ENCODE data around the gene SLC8A2. TPM values are rescaled to one million over a fixed set of nuclear protein-coding genes. Genes with fewer than 3 reads are reported as not detected.

Gene SLC8A2
- total RNA-seq, 2 experiments from 2014 or later = 0.13 to 0.36 TPM

DNA sequence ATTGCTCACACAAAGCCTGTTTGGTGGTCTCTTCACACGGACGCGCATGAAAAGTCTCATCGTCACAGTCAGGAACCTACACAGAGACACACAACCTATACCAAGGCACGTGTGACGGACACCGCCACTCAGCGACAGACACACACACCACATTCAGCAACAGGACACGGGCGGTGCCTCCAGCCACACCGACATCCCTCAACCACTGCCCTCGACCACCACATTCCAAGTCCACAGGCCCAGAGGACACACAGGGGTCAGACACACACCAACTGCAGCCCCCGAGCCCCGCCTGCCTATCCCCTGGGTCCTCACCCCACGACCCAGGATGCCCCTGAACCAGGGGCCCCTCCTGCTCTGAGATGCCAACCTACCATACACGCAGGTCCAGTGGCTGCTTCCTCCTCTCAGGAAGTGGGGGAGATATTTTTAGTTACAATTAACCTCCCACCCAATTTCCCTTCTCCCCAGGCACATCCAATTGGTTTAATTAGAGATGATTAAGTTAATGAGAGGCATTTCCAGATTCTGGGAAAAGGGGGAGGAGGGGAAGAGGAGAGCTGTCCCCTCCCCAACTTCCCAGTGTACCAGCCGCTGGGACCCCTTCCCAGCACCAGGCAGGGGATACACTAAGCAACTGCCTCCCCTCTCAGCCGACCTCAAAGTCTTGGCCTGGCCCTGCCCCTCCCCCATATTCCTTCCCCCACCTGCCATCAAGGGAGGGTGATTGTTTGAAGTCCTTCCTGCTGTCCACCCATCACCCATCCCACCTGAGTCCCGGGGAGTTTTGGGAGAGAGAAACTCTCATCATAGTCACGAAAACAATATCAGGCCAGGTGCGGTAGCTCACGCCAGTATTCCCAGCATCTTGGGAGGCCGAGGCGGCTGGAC, 72.7 kb downstream of the SLC8A2 start:
- TF ChIP-seq, protein P1, sequence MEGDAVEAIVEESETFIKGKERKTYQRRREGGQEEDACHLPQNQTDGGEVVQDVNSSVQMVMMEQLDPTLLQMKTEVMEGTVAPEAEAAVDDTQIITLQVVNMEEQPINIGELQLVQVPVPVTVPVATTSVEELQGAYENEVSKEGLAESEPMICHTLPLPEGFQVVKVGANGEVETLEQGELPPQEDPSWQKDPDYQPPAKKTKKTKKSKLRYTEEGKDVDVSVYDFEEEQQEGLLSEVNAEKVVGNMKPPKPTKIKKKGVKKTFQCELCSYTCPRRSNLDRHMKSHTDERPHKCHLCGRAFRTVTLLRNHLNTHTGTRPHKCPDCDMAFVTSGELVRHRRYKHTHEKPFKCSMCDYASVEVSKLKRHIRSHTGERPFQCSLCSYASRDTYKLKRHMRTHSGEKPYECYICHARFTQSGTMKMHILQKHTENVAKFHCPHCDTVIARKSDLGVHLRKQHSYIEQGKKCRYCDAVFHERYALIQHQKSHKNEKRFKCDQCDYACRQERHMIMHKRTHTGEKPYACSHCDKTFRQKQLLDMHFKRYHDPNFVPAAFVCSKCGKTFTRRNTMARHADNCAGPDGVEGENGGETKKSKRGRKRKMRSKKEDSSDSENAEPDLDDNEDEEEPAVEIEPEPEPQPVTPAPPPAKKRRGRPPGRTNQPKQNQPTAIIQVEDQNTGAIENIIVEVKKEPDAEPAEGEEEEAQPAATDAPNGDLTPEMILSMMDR (conservative IDR thresholded peaks at IDR 0.05; ENCODE audit: low read length) = no peak
- no peak for TF ChIP-seq EZH2phosphoT487 (IDR thresholded peaks at IDR 0.05; ENCODE audit: borderline replicate concordance, low read depth, low read length)
- POLR2A ChIA-PET = no interaction called here
- intact Hi-C loops (cut with micrococcal nuclease; ENCODE audit: unreplicated experiment) = no loop called here

DNA sequence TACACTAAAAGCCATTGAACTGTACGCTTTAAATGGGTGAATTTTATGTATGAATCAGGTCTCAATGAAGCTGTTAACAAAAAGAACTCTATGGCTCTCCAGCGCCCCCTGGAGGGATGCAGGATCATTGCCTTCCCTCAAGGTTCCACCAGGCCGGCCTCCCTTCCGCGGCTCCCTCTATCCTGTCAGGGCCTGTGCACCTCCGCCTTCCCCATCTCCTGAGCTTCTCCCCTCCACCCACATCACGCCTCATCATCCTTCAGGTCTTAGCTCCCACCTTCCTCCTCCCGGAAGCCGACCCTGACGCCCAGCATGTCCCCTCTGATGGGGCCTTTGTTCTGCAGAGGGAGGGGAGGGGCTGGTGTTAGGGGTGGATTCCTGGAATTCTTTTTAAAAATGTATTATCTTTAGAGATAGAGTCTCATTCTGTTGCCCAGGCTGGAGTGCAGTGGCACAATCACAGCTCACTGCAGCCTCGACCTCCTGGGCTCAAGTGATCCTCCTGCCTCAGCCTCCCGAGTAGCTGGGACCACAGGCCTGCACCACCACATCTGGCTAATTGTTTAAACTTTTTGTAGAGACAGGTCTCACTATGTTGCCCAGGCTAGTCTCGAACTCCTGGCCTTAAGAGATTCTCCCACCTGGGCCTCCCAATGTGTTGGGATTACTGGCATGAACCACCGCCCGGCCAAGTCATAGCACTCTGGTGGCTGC, 80.0 kb downstream of the SLC8A2 start:
- Histone ChIP-seq H3K9me3 (ENCODE audit: low read length) (no peaks in the 10 kb centered on the region), H3K79me2 (ENCODE audit: insufficient read depth, low read depth, low read length) (no peaks in the 10 kb centered on the region), H3K4me1 (ENCODE audit: insufficient read depth, low read length, poor library complexity, severe bottlenecking) (peaks cover 6% of the 10 kb centered on the region), H2AFZ (ENCODE audit: low read length) (peak overlapping the region; percentile 34; the same call in 1 of the 2 replicates), H3K4me3 (ENCODE audit: low read depth, low read length, poor library complexity, severe bottlenecking) (no peak overlapping the region), H3K4me2 (ENCODE audit: low read length) (peak overlapping the region; percentile 46), H3K36me3 (ENCODE audit: insufficient read depth, low read length) (no peaks in the 10 kb centered on the region), H3K27ac (ENCODE audit: low read depth, low read length, poor library complexity, severe bottlenecking) (no peak overlapping the region), H3K9me2 (ENCODE audit: insufficient read depth, low read length) (no peaks in the 10 kb centered on the region), H4K20me1 (ENCODE audit: insufficient read depth, low read length) (no peaks in the 10 kb centered on the region)
- POLR2A ChIA-PET = no interaction called here
- CTCF ChIA-PET (ENCODE audit: unreplicated experiment) = interaction anchor here (0.6 to 1.0 kb wide), 2 partner anchors 9 to 479 kb away, joined by 3 to 4 read pairs; no protein-coding TSS in a partner anchor
- TF ChIP-seq, protein P1 (conservative IDR thresholded peaks at IDR 0.05; ENCODE audit: low read length) = peak; percentile 94
- no peak for TF ChIP-seq EZH2phosphoT487 (IDR thresholded peaks at IDR 0.05; ENCODE audit: borderline replicate concordance, low read depth, low read length)
- intact Hi-C loops (cut with micrococcal nuclease; ENCODE audit: unreplicated experiment) = loop anchor here (1.0 to 2.0 kb wide), 2 partner anchors 35 to 95 kb away; no protein-coding TSS in a partner anchor
- BruUV-seq (replicated peaks) = no TSS peak
- DNase-seq (ENCODE audit: low spot score) = peak; percentile 79

More for the DNA sequence above, 72.7 kb downstream of the SLC8A2 start:
- H3K36me3 ChIP-seq (ENCODE audit: insufficient read depth, low read length) = no peaks in the 10 kb centered on the region
- BruUV-seq (replicated peaks) = no TSS peak
- H3K9me2 ChIP-seq (ENCODE audit: insufficient read depth, low read length) = no peaks in the 10 kb centered on the region
- no peak overlapping the region for H3K27ac ChIP-seq (ENCODE audit: low read depth, low read length, poor library complexity, severe bottlenecking)
- DNase-seq (ENCODE audit: low spot score) = no peak
- no peaks in the 10 kb centered on the region for H3K9me3 ChIP-seq (ENCODE audit: low read length)
- no peak overlapping the region for H2AFZ ChIP-seq (ENCODE audit: low read length)
- H4K20me1 ChIP-seq (ENCODE audit: insufficient read depth, low read length) = no peaks in the 10 kb centered on the region
- no peak overlapping the region for H3K4me3 ChIP-seq (ENCODE audit: low read depth, low read length, poor library complexity, severe bottlenecking)
- no peaks in the 10 kb centered on the region for H3K4me1 ChIP-seq (ENCODE audit: insufficient read depth, low read length, poor library complexity, severe bottlenecking)
- no peaks in the 10 kb centered on the region for H3K79me2 ChIP-seq (ENCODE audit: insufficient read depth, low read depth, low read length)
- CTCF ChIA-PET (ENCODE audit: unreplicated experiment) = no interaction called here
- H3K4me2 ChIP-seq (ENCODE audit: low read length) = no peak overlapping the region

Data from OCI-LY7 (cell line).